RKO (cell line): ENCODE data around the gene LEFTY2.
"Not testable (repeated sequence)": the region's sequence is repeated elsewhere in the genome, so short reads cannot be mapped to it uniquely, and the experiment has no call there.

Experiments used
- DNase-seq: peaks from one replicate; pipeline ENCODE4 v3.0.0-alpha.2; 2016; ENCODE audit warnings: low spot score

LEFTY2 gene

GRCh38 chr1:225899044-225899925, 41.7 kb downstream of the LEFTY2 start:
- no peak for DNase-seq

DNA sequence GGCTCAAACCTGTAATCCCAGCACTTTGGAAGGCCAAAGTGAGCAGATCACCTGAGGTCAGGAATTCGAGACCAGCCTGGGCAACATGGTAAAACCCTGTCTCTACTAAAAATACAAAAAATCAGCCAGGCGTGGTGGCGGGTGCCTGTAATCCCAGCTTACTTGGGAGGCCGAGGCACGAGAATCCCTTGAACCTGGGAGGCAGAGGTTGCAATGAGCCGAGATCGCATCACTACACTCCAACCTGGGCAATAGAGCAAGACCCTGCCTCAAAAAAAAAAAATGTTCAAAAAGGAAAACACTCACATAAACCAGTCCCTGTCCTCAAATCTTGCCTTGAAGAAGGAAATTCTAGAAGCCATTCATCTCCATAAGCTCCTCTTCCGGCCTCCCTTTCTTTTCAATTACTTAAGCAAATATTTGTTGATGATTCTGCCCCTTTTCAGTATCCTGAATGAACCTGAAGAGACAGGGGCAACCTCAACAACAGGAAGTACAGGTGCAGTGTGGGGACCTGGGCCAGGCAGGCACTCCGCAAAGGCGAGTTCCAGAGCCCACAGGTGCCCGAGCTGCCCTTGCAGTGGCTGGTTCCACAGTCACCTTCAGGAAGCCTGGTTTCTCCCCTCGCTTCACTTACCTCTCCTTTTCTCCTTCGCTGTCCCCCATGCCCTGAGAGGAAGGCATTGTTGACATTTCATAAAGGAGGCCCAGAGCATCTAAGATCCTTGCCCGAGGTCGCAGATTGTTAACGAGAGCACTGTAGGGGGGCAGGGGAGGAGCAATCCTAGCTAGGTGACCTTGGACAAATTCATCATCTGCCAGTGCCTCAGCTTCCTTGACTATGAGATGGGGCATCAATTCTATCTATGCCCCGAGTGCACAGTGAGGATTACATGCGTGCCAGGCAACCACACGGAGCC, 43.2 kb downstream of the LEFTY2 start:
- DNase-seq = no peak

DNA sequence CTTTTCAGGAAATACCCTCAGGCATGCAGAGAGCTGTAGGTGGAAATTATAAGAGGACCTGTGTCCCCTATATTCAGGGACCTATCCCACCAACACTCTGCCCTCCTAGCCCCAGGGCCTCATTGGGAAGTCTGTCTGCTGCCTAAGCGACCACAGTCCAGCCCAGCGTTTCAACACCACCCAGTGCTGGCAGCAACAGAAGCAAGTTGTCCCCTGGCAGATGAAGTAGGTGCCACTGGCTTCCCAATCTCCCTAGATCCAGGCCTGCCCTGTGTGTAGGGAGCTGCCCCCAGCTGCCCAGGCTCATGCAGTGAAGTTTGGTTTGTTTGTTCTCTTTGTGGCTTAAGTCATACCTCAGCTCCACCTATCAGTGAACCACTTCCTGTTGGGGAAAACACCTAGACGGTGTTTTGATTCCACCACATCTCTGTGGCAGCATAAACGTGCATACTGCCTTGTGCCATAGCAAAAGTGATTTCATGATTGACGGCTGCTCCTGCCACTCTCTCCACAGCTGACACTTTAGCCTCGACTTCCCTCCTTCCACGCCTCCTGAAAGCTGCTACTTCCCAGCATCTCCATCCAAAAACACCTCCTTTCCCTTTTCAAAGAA, 44.0 kb downstream of the LEFTY2 start:
- no peak for DNase-seq

DNA sequence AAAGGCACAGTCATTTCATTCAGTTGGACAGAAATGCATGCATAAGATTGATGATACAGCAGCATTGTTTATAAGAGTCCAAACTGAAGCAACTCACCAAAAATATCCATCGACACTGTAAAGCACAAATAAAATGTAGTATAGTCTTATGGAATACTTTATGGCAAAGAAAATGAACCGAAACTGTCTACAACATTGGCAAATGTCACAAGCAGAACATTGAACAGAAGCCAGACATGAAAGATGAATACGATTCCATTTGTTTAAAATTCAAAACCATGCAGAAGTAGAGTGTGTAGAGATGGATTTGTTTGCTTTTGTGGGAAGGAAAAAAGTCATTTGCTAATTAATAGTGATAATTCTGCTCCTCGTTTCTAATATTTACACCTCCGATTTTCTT, 44.5 kb downstream of the LEFTY2 start:
- DNase-seq = no peak

- no peak for DNase-seq
Measured at GRCh38 chr1:225892307-225892706, 48.7 kb downstream of the LEFTY2 start.

GRCh38 chr1:225891229-225891972, 49.6 kb downstream of the LEFTY2 start:
- DNase-seq = no peak

- no peak for DNase-seq
Measured at GRCh38 chr1:225890346-225891228, 50.4 kb downstream of the LEFTY2 start.

DNA sequence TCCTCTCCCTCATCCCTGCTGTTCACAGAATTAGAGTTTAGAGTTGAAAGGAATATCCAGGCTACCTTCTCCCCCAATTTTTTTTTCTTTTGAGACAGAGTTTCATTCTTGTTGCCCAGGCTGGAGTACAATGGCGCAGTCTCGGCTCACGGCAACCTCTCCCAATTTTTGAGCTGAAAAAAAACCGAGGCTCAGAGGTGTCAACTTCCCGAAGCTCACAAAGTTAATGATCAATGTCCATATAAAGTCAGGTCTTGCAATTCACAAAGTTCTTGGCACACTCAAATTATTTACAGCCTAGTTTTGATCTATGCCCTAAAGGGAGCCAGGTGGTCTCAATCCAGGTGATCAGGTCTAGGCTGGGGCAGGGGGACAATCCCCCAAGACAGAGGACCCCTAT, 51.3 kb downstream of the LEFTY2 start:
- no peak for DNase-seq

GRCh38 chr1:225888898-225889601, 52.0 kb downstream of the LEFTY2 start, which contains the start of gene LEFTY1:
LEFTY1 (minus strand) TSS chr1:225889146; CDS start chr1:225889066, 80 bp downstream.
- DNase-seq = no peak

DNA sequence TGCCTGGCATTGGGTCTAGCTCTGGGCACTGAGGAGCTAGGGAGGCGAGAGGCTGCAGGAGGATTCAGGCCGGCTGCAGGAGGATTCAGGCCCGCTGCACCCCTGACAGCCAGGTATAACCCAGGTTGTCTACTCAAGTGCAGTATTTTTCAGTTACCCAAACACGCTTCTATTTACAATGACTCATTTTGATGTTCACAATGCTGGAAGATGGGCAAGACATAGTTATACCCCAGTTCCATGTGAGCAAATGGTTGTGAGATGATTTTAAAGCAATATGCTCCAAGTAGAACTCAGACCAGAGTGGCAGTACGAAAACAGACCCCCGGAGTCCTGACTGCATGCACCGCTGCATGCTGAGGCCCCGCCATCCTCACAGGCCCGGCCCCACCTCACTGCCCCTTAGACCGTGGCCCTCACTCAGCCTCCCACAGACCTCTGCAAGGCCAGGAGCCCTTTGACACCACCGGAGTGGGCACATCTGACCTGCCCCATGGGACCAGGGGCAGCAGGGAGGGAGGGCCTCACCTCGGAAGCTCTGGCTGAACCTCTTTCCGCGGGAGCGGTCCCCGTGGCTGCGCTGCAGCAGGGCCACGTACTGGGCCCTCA, 52.6 kb downstream of the LEFTY2 start:
- no peak for DNase-seq

GRCh38 chr1:225887554-225888288, 53.3 kb downstream of the LEFTY2 start:
- not testable (repeated sequence) for DNase-seq

- no peak for DNase-seq
Measured at GRCh38 chr1:225887030-225887314, 54.0 kb downstream of the LEFTY2 start.
